SK-N-MC (cell line): ENCODE measurements around the gene HCFC1R1.
"Not testable (repeated sequence)": the region's sequence is repeated elsewhere in the genome, so short reads cannot be mapped to it uniquely, and the experiment has no call there.

Experiments used
- EZH2 ChIP-seq: fragments of 200-600 bp; sonication (generic); IDR thresholded peaks from one replicate; pipeline ENCODE4 v1.6.1; 2017; ENCODE audit warnings: antibody characterized with exemption
- POLR2AphosphoS5 ChIP-seq: IDR thresholded peaks from 2 replicates; pipeline ENCODE4 v1.6.1; 2012; ENCODE audit warnings: mild to moderate bottlenecking, low read depth, low read length, borderline replicate concordance

- TF ChIP-seq EZH2, POLR2AphosphoS5: not testable (repeated sequence)
Observed at GRCh38 chr16:3069146-3069545, 45.4 kb upstream of the HCFC1R1 start.
